Right renal pelvis (tissue), 4 donors: Measurements from ENCODE around the gene BARHL1. TPM values are rescaled to one million over a fixed set of nuclear protein-coding genes. Genes with fewer than 3 reads are reported as not detected.

Experiments
- DNase-seq, 4 donors: peaks; one replicate each; pipeline ENCODE4 v3.0.0-alpha.2; 2013; ENCODE audit warnings: low read depth in 4 of 4, low spot score in 3 of 4, missing footprints in 1 of 4
- polyA plus RNA-seq, 4 donors: library from polyadenylated mRNA; unstranded; fragments of 120-200 nt; gene quantifications; one replicate each; pipeline ENCODE4 v1.2.1, GENCODE V29; 2013; ENCODE audit not compliant: insufficient read length in 4 of 4

BARHL1 gene
- polyA plus RNA-seq, 4 donors, result not detected

DNA sequence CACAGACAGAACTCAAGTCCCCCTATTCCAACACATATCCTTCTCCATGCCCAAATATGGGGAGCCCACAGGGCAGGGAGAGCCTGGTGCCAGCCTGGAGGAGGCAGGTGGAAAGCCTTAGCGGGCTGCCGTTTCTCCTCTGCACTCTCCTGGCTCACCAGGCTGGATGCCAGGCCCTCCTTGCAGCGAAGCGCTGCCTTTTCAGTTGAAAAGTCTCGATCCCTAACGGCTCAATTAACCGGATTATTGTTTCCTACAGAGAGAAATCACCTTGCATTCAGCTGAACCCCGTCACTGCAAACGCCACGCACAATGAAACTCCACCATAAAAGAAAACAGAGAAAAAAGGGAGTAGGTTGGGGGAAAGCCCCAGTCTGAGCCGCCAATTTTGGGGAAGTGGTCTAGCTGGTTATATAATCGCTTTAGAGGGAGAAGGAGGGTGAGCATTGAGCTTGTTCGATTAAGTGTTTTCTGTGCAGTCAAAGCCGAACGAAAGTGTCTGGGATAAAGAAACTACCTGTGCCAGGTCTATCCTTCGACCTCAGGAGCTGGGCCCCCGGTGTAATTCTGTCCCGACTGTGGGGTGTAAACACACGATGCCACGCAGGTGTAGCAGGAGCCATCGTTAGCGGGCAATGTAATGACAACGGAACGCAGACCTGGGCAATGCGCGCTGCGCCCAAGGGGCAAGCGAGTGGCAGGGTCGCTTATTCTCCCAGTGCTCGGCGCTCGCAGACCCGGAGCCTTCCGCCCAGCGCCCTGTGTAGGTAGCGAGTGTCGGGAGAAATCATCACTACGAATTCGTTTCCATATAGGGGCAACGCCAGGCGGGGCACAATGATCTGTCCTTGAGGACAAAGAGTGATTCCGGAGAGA, 3.8 kb downstream of the BARHL1 start:
- DNase-seq, result no peak

DNA sequence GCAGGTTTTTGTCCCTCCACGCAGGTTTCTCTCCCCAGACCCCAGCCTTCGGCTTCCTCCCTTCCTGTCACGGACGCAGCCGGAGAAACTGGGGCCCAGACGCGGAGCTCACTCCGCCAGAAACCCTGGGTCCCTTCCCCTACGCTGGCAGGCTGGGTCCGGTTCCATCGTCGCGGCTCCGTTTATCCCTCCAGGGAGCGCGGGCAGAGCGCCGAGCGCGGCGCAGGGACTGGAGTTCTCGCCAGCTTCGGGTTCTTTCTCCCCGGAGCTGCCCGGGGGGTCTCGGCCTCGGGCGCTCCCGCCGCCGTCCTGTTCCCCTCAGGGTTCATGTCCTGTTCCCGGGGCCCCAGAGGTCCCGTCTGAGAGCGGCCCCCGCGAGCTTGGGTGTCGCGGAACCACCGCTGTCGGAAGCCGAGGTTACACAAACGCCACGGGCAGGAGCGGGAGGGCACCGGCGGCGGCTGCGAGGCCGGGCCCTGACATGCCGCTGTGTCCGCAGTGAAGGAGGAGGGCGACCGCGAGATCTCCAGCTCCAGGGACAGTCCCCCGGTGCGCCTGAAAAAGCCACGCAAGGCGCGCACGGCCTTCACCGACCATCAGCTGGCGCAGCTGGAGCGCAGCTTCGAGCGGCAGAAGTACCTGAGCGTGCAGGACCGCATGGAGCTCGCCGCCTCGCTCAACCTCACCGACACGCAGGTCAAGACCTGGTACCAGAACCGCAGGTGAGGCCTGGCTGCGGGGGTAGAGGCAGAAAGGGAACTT, 4.6 kb downstream of the BARHL1 start:
- DNase-seq, result no peak

DNA sequence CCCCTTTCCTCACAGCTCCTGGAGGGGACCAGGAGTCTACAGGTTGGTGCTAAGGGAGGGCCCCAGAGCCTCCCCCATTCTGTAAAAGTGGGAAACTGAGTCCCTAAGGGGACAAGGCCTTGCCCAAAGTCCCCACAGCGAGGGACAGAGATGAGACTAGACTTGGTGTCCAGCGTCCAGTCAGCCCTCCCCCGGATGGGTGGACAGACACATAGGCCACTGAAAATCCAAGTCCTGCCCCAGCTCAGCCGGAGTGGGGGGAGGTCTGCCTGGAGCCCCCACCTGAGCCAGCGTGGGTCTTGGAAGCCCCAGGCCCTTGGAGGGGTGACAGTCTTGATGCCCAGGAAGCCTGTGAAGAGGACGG, 5.2 kb downstream of the BARHL1 start:
- no peak for DNase-seq

DNA sequence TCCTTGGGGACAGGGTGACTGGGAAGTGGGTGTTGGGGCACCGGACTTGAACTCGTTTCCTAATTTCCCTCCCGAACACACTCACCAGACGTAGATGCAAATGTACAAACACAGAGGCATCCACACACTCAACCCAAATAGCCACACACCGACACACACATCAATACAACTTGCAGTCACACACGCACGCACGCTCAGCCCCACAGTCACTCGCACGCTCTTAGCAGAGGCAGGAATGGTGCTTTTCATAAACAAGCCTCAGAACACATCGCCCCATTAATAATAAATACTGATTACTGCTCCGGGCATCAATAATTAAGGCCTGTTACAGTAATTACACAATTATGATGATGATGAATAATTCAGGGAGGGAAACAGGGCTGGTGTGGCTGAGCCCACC, 5.7 kb downstream of the BARHL1 start:
- DNase-seq, result no peak

DNA sequence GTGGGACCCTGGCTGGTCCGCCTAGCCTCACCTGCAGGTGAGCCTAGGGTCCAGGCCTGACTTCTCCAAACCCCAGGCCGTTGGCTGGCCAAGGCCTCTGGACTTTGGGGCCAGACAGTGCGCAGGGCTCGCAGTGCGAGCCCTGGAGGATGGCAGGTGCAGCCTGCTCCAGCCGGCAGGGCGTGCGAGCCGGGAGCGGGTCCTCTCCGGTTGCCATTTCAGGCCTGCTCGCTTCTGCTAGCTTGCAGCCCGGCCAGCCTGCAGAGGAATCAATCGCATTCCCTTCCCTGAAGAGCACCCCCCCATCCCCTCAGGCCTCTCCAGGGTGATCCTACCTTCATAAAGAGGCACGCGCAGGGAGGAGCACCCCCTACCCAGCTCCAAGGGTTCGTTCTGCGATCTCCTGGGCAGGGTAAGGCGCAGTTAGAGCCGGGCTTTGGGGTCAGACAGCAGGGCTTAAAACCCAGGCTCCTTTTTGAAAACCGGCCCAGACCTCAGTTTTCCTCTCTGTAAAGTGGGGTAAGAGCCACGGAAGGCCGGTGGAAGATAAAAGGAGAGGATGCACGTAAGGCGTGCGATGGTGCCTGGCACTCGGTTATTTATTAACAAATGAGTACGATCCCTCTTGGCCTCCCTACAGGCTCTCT, 6.2 kb downstream of the BARHL1 start:
- no peak for DNase-seq

DNA sequence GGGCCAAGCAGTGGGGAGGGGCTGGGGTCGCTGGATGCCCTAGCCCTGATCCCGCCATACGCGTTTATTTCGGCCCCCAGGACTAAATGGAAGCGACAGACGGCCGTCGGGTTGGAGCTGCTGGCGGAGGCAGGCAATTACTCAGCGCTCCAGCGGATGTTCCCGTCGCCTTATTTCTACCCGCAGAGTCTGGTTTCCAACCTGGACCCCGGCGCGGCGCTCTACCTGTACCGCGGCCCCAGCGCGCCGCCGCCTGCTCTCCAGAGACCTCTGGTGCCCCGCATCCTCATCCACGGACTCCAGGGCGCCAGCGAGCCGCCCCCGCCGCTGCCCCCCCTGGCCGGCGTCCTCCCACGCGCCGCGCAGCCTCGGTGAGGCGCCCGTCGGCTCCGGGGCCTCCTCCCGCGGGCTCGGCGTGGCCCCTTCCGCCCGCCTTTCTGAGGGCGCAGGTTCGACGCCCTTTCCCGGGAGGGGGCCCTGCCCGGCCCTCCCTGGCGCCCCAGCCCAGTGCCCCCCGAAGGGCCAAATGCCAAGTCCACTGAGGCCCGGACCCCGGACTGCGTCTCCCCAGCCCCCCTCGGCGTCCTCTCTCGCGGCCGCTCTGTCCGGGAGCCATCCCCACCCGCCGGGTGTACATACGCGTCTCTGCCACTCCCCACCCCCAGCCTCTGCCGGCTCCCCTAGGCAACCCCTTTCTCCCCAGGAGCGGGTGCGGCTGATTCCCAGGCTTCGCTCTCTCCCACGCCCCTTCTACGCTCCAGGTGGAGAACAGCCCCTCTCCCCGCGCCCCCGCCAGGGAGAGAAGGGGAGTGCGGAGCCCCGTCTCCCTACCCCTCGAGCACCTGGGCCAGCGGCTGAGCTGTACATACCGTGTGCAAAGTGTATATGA, 7.0 kb downstream of the BARHL1 start:
- no peak for DNase-seq

DNA sequence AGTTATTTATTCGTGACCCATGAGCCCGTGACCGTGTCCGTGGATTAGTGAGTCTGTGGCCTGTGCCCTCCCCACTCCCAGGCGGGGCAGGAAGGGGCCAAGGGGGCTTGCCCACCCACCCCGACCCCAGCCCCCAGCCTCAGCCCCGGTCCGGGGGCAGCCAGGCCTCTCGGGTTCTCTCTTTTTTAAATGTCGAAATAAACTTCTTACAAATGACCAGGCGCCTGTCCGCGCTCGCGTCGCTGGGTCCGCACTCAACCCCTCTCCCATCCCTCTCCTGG, 7.6 kb downstream of the BARHL1 start:
- no peak for DNase-seq

DNA sequence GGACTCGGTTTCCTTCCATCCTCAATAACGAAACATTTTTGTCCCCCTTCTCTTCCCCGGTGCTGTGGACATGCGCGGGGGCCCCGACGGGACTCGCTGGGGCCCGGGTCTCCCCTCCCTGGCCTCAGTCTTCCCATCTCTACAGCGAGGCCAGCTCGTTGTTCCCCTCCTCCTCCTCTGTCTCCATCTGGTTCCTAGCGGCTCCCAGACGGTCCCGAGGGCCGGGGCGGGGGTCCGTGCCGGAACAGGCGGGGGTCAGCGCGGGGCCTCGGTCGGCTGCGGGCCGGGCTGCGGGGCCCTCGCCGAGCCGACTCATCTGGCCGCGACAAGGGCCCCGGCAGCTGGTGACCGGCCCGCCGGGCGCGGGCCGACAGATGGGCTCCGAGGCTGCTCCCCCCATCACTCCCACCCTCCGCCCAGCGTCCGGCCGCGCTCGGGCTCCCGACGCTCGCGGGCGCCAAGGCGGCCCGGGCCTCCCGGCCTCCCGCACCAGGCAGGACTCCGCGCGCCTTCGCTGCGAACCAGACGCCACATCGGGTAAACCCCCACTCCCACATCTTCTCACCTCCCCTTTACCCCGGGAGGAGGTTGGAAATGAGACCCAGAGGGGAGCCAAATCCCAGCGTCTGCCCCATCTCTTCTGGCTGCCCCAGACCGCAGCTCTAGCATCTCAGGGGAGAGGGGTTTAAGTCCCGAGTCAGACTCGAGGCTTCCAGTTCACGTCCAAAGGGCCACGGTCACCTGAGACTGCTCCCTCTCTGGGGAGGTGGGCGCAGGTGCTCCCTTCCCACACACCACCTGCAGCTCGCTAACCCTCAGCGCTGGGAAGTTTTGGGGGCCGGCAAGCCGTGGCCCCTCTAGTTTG, 8.1 kb downstream of the BARHL1 start:
- no peak for DNase-seq

DNA sequence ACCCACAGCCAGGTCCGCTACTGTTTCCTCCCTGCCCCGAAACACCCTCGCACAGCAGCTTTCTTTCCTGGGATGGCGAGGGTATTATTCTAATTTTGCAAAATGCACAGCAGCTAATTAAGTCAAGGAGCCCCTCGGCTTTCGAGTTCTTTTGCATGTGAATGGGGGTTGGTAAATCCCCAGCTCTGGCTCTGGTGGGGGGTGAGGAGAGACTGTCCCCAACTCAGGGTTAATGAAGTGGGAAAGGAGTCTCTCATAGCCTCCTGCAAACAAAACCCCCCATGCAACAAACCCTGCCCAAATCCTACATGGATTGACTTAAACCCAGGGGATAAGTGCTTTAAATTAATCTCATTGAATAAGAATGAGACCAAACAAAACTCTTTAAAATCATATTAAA, 8.8 kb downstream of the BARHL1 start:
- no peak for DNase-seq

DNA sequence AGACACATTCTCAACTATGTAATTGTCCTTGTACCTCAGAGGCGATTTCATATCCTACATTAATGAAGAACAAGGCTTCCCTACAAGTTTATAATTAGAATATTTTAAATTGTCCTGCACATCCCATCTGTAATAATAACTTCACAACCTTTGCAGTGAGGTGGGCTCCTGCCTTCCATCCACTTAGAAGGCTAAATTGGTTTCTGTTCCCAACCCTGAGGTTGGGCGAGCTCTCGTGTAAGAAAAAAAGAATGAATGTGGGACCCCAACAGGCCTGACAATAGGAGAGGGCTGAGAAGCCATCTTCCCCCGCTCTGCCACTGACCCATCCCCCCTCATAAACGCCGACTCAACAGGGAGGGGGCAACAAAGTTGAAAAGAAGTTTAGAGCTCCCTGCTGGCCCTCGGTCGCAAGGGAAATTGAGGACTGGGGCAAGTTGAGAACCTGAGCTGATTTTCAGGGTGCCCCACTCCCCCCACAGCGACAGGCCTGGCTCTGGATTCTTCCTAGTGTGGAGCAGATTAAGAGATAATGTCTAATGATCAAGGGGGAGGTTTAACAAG, 9.4 kb downstream of the BARHL1 start:
- DNase-seq, result no peak

DNA sequence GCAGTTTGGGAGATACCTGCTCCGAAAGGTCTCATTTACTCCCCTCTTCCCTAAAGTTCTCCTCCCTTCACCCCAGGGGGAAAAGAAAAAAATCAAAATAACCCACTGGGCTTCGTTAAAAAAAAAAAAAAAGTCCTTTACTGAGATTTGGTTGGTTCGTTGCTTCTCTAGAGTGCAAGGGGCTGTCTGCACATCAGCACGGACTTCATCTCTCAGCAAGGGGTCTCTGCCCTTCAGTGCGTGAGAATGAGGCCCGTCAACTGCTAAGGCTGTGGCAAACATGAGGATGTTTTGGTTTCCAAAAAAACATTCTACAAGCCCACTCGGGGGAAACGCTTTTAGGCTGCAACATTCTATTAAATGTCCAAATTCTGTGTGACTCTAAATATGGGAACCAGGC, 10.0 kb downstream of the BARHL1 start:
- DNase-seq, result no peak

DNA sequence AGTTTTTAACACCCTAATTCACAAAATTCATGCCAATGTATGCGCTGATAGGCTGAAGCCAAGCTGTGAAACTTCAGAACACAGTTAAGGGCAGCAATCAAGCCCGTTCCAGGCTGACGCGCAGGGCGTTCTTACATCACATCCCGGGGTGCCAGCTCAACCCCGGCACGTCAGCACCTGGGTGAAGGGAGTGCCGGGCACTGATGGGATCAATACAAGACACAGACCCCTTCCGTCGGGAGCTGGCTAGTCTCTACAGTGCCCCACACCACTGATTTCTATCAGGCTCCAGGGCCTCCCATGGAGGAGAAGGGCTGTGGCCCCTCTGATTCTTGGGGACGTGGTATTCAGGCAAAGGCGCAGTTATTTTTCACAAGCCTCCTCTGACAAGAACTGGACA, 12.0 kb downstream of the BARHL1 start:
- DNase-seq, result no peak

DNA sequence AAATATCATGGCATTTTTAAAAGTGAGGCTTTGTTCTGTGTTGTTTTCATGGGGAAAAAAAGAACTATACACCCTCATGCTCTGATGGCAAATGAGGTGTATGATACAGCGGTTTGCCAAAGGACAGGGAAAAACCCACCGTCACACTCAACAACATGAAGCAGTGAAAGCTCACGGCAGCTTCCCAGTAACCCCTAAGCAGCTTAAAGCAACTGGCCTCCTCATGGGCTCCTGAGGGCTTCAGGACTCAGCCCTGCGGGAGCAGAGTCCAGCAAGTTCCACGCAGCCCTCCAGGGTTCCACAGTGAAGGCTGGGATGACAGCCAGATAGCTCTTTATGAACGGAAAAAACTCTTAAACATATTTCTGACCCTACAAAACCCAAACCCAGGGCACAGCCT, 12.9 kb downstream of the BARHL1 start:
- no peak for DNase-seq

DNA sequence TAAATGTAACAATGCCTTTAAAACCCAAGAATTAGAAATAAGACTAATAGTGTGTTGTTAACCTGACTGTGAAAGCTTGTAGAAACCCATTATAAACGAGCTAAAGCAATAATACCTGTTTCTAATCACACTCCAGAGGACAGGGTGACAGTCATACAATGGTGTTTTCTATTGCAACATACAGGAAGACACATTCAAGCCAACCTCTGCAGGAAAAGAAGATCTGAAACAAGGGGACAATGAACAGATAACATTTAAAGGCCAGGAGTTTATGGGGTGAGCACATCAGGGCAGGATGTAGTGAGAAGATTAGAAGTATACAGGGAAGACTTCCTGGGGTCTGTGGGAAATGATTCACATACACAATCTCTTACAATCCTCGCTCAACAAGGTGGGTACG, 13.8 kb downstream of the BARHL1 start:
- DNase-seq, result no peak

DNA sequence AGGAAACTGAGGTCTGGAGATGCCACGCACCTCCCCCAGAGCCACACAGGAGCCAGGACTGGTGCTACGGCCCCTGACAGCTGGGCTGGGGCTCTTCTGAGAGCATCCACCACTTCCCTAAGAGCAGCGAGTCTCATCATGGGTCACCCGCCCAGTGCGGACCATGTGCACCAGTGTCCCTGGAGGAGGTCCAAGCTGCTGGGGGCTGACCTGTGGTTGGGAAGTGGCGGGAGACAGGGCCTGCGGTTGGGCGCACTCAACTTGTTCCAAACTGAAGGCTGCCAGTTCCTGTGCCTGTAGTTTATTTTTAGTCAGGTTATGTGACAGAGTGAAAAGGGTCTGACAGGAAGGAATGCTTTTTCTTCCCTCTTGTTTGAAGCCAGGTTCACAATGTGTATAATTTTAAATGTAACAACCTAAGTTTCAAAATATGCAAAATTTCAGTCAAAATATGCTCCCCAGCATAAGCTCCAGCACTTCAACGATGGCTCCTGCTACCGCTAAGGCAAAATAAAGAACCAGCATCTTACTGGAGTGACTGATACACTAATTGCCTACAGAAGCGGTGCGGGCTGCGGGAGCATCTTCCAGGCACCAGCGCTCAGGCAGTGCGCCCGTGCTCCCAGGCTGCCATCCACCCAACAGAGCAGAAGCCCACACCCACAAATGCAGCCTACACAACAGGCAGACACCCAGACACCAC, 14.8 kb downstream of the BARHL1 start:
- DNase-seq, result no peak

DNA sequence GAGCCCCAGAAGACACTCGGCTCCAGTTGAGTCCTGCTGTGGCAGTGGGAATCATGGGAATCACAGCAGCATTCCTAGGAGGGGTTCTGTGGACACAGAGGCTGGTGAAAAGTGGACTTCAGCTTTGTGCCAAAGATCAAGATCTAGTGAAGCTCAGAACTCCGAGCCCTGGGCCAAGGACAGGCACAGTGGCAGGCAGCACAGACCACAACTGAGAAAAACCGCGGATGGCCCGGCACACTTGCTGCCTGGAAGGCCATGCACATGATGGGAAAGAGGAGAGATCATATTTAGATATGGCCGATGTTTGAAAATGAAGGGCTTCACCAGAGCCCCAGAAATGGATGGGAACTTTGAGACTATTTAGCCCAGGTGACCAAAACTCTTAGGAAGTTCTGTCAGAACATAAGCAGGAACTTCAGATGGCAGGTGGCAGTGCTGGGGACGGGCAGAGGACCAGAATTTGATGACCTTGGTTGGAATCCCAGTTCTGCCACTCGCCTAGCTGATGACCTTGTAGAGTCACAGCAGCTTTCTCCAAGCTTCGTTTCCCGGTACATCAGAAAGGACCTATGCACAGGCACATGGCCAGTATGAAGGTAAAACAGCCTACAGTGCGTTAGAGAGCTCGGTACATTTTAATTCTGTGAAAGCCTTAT, 18.0 kb downstream of the BARHL1 start:
- no peak for DNase-seq

DNA sequence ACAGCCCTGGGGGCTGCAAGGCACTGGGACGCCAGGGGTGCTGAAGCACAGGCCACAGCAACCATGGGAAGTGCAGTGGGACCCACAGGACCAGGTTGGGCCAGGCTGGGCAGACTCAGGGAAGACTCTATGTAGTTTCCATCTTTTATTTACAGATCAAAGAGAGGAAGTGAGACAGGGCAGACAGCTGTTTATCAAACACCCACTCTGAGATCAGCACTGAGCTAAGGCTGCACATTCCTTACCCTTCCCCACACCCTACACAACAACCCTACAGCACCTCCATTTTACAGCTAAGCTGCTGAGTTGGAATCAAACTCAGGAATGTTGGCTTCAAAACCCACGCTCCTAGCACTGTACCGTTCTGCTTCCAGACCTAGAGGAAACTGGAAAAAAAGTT, 19.8 kb downstream of the BARHL1 start:
- DNase-seq, result no peak

DNA sequence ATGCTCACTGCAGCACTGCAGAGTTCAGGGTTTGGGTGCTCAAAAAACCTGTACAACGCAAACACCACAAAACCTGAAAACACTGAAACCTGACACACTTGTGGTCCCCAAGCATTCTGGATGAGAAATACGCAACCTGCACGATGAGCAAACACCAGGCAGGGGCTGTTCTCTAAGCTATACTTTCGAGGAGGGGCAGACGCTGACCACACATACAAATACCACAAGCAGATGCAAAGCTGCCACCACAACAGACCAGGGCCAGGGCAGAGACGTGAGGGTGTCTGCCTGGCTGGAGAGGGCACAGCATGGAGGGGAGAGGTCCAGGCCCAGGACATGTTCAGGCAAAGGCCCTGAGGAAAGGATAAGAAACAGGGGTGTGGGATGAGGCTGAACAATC, 23.0 kb downstream of the BARHL1 start:
- DNase-seq, result no peak

DNA sequence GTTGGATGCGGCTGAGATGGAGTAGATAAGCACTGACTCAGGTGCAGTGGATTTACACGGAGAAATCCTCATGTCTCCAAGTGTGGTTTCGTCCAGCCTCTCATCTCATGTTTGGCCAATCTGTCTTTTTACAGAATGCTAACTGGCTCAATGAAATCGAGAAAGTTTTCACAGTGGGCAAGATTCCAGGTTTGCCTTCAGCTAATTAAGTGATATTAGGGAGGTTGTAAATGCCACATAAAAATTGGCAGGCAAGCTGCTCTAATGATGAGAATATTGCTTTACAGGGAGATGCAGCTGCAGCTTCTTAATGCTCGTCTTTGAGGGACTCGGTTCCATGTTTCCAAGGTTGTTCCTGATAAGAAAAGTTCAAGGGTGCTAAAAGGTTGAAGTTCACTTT, 23.7 kb downstream of the BARHL1 start:
- DNase-seq, result no peak
